Smooth muscle cell (in vitro differentiated cells): ENCODE data around the gene MAGI1. TPM values are rescaled to one million over a fixed set of nuclear protein-coding genes. Genes with fewer than 3 reads are reported as not detected.

ENCODE experiments used
- DNase-seq: peaks from one replicate; lab custom pipeline; 2025; ENCODE audit not compliant: unreplicated experiment; lab: John Stamatoyannopoulos, UW
- H2AFZ ChIP-seq: fragments of 200-600 bp; sonication (generic); 2 replicates; pipeline ENCODE4 v1.6.0; 2016; ENCODE audit warnings: antibody characterized with exemption, low read depth, mild to moderate bottlenecking
- H3F3A ChIP-seq: fragments of 200-600 bp; sonication (generic); 2 replicates; pipeline ENCODE4 v1.6.0; 2017; ENCODE audit warnings: antibody characterized with exemption, low read depth
- H3K27ac ChIP-seq: fragments of 200-600 bp; sonication (generic); 2 replicates; pipeline ENCODE4 v1.5.1; 2016; ENCODE audit warnings: low read depth, mild to moderate bottlenecking
- H3K27me3 ChIP-seq: fragments of 200-600 bp; sonication (generic); 2 replicates; pipeline ENCODE4 v1.6.1; 2016; ENCODE audit warnings: low read depth, mild to moderate bottlenecking
- H3K36me3 ChIP-seq: fragments of 200-600 bp; sonication (generic); 2 replicates; pipeline ENCODE4 v1.5.1; 2016; ENCODE audit warnings: low read depth
- H3K4me1 ChIP-seq: fragments of 200-600 bp; sonication (generic); 2 replicates; pipeline ENCODE4 v1.5.1; 2016; ENCODE audit warnings: low read depth
- H3K4me2 ChIP-seq: fragments of 200-600 bp; sonication (generic); 2 replicates; pipeline ENCODE4 v1.6.0; 2016; ENCODE audit warnings: mild to moderate bottlenecking
- H3K4me3 ChIP-seq: fragments of 200-600 bp; sonication (generic); 2 replicates; pipeline ENCODE4 v1.5.1; 2016; ENCODE audit warnings: mild to moderate bottlenecking
- H3K79me2 ChIP-seq: fragments of 200-600 bp; sonication (generic); 2 replicates; pipeline ENCODE4 v1.6.0; 2016; ENCODE audit warnings: low read depth, mild to moderate bottlenecking
- H3K9ac ChIP-seq: fragments of 200-600 bp; sonication (generic); 2 replicates; pipeline ENCODE4 v1.6.0; 2016; ENCODE audit warnings: low read depth
- H3K9me3 ChIP-seq: fragments of 200-600 bp; sonication (generic); replicated peaks from 2 replicates; pipeline ENCODE4 v1.5.1; 2016; ENCODE audit warnings: low read depth
- H4K20me1 ChIP-seq: fragments of 200-600 bp; sonication (generic); 2 replicates; pipeline ENCODE4 v1.6.0; 2016; ENCODE audit warnings: low read depth
- CTCF ChIP-seq: fragments of 200-600 bp; sonication (generic); IDR thresholded peaks from 2 replicates; pipeline ENCODE4 v1.5.1; 2017; ENCODE audit warnings: borderline replicate concordance, mild to moderate bottlenecking, antibody characterized with exemption; ENCODE audit not compliant: insufficient read depth, poor library complexity, severe bottlenecking
- WGBS: methylation state at CpG from one replicate; pipeline ENCODE4 v1.1.7; 2016; ENCODE audit warnings: low lambda C conversion rate; 5-methylcytosine and 5-hydroxymethylcytosine counted together
- polyA plus RNA-seq: library from polyadenylated mRNA; unstranded; fragments of >200 nt; fragmentation: Nextera tagmentation; extraction: Ambion mirVana; gene quantifications from 2 replicates; pipeline ENCODE4 v1.2.1, GENCODE V29; 2016
- total RNA-seq: library from RNA; depleted of rRNA; stranded (reverse); fragments of >200 nt; gene quantifications from 2 replicates; pipeline ENCODE4 v1.2.3, GENCODE V29; 2014

MAGI1 gene
- total and polyA plus RNA-seq, 2 experiments from 2014 or later = 9.9 to 23.3 TPM

- peaks cover 8% of the 10 kb centered on the region for H3K79me2 ChIP-seq
- no peaks in the 10 kb centered on the region for H3K9me3 ChIP-seq
- H3K36me3 ChIP-seq = no peaks in the 10 kb centered on the region
- no peak for DNase-seq
- peak overlapping the region; percentile 10 for H3K27ac ChIP-seq
- no peak overlapping the region for H3K4me2 ChIP-seq
- peaks cover 64% of the 10 kb centered on the region for H4K20me1 ChIP-seq
- no peaks in the 10 kb centered on the region for H3F3A ChIP-seq
- H2AFZ ChIP-seq = no peak overlapping the region
- no peaks in the 10 kb centered on the region for H3K27me3 ChIP-seq
- no peak overlapping the region for H3K9ac ChIP-seq
- H3K4me3 ChIP-seq = no peak overlapping the region
- no peaks in the 10 kb centered on the region for H3K4me1 ChIP-seq
- TF ChIP-seq CTCF = no peak
- WGBS = 36% methylated on average over 4 of the region's 4 CpGs
These were observed 43.7 kb downstream of the MAGI1 start for GRCh38 chr3:65995030-65995429.

GRCh38 chr3:65993134-65993900 is 45.4 kb downstream of the MAGI1 start:
- Histone ChIP-seq H3K36me3 (no peaks in the 10 kb centered on the region), H3K79me2 (peaks cover 8% of the 10 kb centered on the region), H2AFZ (no peak overlapping the region), H3K27me3 (no peaks in the 10 kb centered on the region), H3K4me1 (peaks cover 6% of the 10 kb centered on the region), H3K27ac (no peak overlapping the region), H3F3A (no peaks in the 10 kb centered on the region), H4K20me1 (peaks cover 70% of the 10 kb centered on the region), H3K9ac (no peak overlapping the region), H3K9me3 (no peaks in the 10 kb centered on the region), H3K4me2 (no peak overlapping the region), H3K4me3 (no peak overlapping the region)
- DNase-seq = no peak
- no peak for TF ChIP-seq CTCF
- 100% methylated on average over 1 of the region's 1 CpG for WGBS

- 91% methylated on average over 1 of the region's 1 CpG for WGBS
- no peak overlapping the region for H3K4me2 ChIP-seq
- peaks cover 64% of the 10 kb centered on the region for H4K20me1 ChIP-seq
- H3K4me3 ChIP-seq = no peak overlapping the region
- H3K36me3 ChIP-seq = no peaks in the 10 kb centered on the region
- no peaks in the 10 kb centered on the region for H3K9me3 ChIP-seq
- peaks cover 9% of the 10 kb centered on the region for H3K4me1 ChIP-seq
- no peak overlapping the region for H2AFZ ChIP-seq
- H3K9ac ChIP-seq = no peak overlapping the region
- no peaks in the 10 kb centered on the region for H3F3A ChIP-seq
- TF ChIP-seq CTCF = no peak
- no peaks in the 10 kb centered on the region for H3K27me3 ChIP-seq
- no peak overlapping the region for H3K27ac ChIP-seq
- H3K79me2 ChIP-seq = peaks cover 5% of the 10 kb centered on the region
- DNase-seq = no peak
These were observed 46.6 kb downstream of the MAGI1 start for GRCh38 chr3:65992106-65992505.
